HCT116 (cell line): ENCODE data around the gene FAM163B.

Experiments used
- EZH2 ChIP-seq: fragments of 200-600 bp; sonication (generic); IDR thresholded peaks from 2 replicates; pipeline ENCODE4 v1.6.1; 2017; ENCODE audit warnings: antibody characterized with exemption, mixed run types
- POLR2AphosphoS5 ChIP-seq: IDR thresholded peaks from 2 replicates; pipeline ENCODE4 v1.6.1; 2011; ENCODE audit warnings: mild to moderate bottlenecking, low read depth, low read length, moderate library complexity

GRCh38 chr9:133580419-133580738 lies 28.8 kb downstream of the FAM163B start:
- TF ChIP-seq EZH2 (no peak), POLR2AphosphoS5 (no peak)
